GM12874 (cell line): Measurements from ENCODE around the gene H2BK1.

Experiments
- TF ChIP-seq, protein P1 (sequence below): IDR thresholded peaks from 2 replicates; pipeline ENCODE4 v1.5.1; 2011; ENCODE audit warnings: low read depth, mild to moderate bottlenecking, control low read depth, low read length, moderate library complexity; ENCODE audit not compliant: insufficient read depth

The H2BK1 gene

GRCh38 chr7:151235091-151235787 lies 25.0 kb upstream of the H2BK1 start:
- TF ChIP-seq, protein P1, sequence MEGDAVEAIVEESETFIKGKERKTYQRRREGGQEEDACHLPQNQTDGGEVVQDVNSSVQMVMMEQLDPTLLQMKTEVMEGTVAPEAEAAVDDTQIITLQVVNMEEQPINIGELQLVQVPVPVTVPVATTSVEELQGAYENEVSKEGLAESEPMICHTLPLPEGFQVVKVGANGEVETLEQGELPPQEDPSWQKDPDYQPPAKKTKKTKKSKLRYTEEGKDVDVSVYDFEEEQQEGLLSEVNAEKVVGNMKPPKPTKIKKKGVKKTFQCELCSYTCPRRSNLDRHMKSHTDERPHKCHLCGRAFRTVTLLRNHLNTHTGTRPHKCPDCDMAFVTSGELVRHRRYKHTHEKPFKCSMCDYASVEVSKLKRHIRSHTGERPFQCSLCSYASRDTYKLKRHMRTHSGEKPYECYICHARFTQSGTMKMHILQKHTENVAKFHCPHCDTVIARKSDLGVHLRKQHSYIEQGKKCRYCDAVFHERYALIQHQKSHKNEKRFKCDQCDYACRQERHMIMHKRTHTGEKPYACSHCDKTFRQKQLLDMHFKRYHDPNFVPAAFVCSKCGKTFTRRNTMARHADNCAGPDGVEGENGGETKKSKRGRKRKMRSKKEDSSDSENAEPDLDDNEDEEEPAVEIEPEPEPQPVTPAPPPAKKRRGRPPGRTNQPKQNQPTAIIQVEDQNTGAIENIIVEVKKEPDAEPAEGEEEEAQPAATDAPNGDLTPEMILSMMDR, result no peak

GRCh38 chr7:151233804-151234203 lies 23.5 kb upstream of the H2BK1 start:
- TF ChIP-seq, protein P1, result no peak

DNA sequence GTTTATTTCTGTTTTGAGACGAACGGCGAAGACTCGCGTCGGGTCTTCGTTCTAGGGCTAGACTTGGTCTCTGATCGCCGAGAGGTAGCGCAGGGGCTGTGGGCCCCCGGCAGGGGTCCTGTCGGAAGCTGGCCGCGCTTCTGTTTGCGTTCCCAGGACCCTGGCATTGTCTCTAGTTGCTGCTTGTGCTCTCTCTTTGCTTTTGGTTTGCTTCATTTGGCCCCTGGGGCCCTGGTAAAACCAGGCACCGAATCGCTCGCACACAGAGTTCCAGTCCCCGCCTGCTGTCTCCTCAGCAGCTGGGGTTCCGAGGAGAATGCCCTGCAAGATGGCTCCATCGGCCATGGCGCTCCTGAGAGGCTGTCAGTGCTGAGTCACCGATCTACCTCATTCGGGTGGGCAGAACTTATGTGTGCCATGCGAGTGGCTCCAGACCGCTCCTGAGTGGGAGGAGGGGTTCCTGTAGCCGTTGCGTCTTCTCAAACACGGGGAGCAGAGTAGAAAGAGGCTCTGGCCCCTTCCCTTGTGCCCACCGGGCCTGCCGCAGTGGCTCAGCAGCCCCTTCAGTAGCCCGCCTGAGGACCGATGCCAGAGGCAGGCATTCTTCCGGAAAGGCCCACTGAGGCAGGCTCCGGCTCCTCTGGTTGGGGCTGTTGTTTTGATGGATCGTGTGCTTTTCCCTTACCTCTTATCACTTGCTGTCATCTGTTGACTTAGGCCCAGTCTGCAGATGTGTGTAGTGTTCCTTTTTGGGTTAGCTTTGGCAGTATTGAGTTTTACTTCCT lies 22.8 kb upstream of the H2BK1 start:
- TF ChIP-seq, protein P1, result no peak

- TF ChIP-seq, protein P1, result no peak
Measured at GRCh38 chr7:151232091-151232916, 22.0 kb upstream of the H2BK1 start, which contains the start of gene CHPF2. Gene CHPF2, plus strand, starts transcription at chr7:151232483. Its CDS starts 1,529 bp downstream, at chr7:151234012.

- TF ChIP-seq, protein P1, result no peak
Measured at GRCh38 chr7:151231080-151231479, 20.8 kb upstream of the H2BK1 start.

- TF ChIP-seq, protein P1, result no peak
Measured at GRCh38 chr7:151229249-151229648, 19.0 kb upstream of the H2BK1 start.
